Measurements from ENCODE around the gene POLR2L. TPM values are rescaled to one million over a fixed set of nuclear protein-coding genes. Genes with fewer than 3 reads are reported as not detected.
A peak's percentile ranks its signal among the peaks of the same experiment; 100 is the strongest.

POLR2L gene
- total and polyA plus RNA-seq, 2 experiments from 2014 or later, result 113 to 804 TPM

- Histone ChIP-seq H3K27ac (no peak within 1 kb of the TSS), H3K36me3 (ENCODE audit: low read depth) (peaks cover 3% of the 10 kb centered on the region; the same call in 1 of the 2 replicates), H4K20me1 (ENCODE audit: insufficient read depth) (no peaks in the 10 kb centered on the region), H3K4me3 (peak within 1 kb of the TSS; percentile 45; the same call in 1 of the 2 replicates), H3F3A (ENCODE audit: insufficient read depth) (no peaks in the 10 kb centered on the region), H3K79me2 (ENCODE audit: insufficient read depth) (peaks cover 5% of the 10 kb centered on the region; the same call in 1 of the 2 replicates), H2AFZ (no peak within 1 kb of the TSS), H3K27me3 (replicated peaks; ENCODE audit: insufficient read depth) (peaks cover 7% of the 10 kb centered on the region; the same call in 1 of the 2 replicates), H3K4me2 (ENCODE audit: unreplicated experiment) (peak within 1 kb of the TSS; percentile 40), H3K9me3 (ENCODE audit: low read depth) (no peaks in the 10 kb centered on the region), H3K9me2 (ENCODE audit: insufficient read depth) (no peaks in the 10 kb centered on the region), H3K4me1 (ENCODE audit: insufficient read depth) (peaks cover 9% of the 10 kb centered on the region; the same call in 1 of the 2 replicates), H3K9ac (no peak within 1 kb of the TSS)
- no peak for DNase-seq
- in situ Hi-C loops (cut with MboI), result no loop called here
- TF ChIP-seq EZH2 (IDR thresholded peaks at IDR 0.05; ENCODE audit: insufficient read depth, poor library complexity, severe bottlenecking), result no peak
- TF ChIP-seq EZH2phosphoT487 (IDR thresholded peaks at IDR 0.05; ENCODE audit: insufficient read depth, low read depth), result no peak
- 85 to 100% methylated on average over 1 to 5 of the region's 5 CpGs for WGBS, 2 experiments (ENCODE audit: low coverage in 1 of 2, low lambda C conversion rate in 2 of 2, missing lambda C conversion rate in 2 of 2)
Observed at GRCh38 chr11:827897-828192, 14.5 kb downstream of the POLR2L start, which contains the start of gene CRACR2B. TSS of gene CRACR2B (plus strand) at chr11:827919. CDS start at chr11:828608, 689 bp downstream.

- TF ChIP-seq EZH2 (IDR thresholded peaks at IDR 0.05; ENCODE audit: insufficient read depth, poor library complexity, severe bottlenecking) (no peak), EZH2phosphoT487 (IDR thresholded peaks at IDR 0.05; ENCODE audit: insufficient read depth, low read depth) (no peak)
- H3K9ac ChIP-seq, result no peak overlapping the region
- peaks cover 7% of the 10 kb centered on the region; the same call in 1 of the 2 replicates for H3K27me3 ChIP-seq (replicated peaks; ENCODE audit: insufficient read depth)
- H3F3A ChIP-seq (ENCODE audit: insufficient read depth), result no peaks in the 10 kb centered on the region
- no peak overlapping the region for H2AFZ ChIP-seq
- peaks cover 8% of the 10 kb centered on the region; the same call in 1 of the 2 replicates for H3K4me1 ChIP-seq (ENCODE audit: insufficient read depth)
- peak overlapping the region; percentile 45; the same call in 1 of the 2 replicates for H3K4me3 ChIP-seq
- H4K20me1 ChIP-seq (ENCODE audit: insufficient read depth), result no peaks in the 10 kb centered on the region
- H3K9me3 ChIP-seq (ENCODE audit: low read depth), result no peaks in the 10 kb centered on the region
- H3K27ac ChIP-seq, result no peak overlapping the region
- peaks cover 11% of the 10 kb centered on the region for H3K79me2 ChIP-seq (ENCODE audit: insufficient read depth)
- H3K4me2 ChIP-seq (ENCODE audit: unreplicated experiment), result peak overlapping the region; percentile 40
- no peak for DNase-seq
- H3K9me2 ChIP-seq (ENCODE audit: insufficient read depth), result no peaks in the 10 kb centered on the region
- in situ Hi-C loops (cut with MboI), result no loop called here
- peaks cover 3% of the 10 kb centered on the region; the same call in 1 of the 2 replicates for H3K36me3 ChIP-seq (ENCODE audit: low read depth)
- 16 to 18% methylated on average over 32 to 50 of the region's 66 CpGs for WGBS, 2 experiments (ENCODE audit: low coverage in 1 of 2, low lambda C conversion rate in 2 of 2, missing lambda C conversion rate in 2 of 2)
Observed at GRCh38 chr11:827146-827896, 15.0 kb downstream of the POLR2L start.

- in situ Hi-C loops (cut with MboI), result no loop called here
- H3F3A ChIP-seq (ENCODE audit: insufficient read depth), result no peaks in the 10 kb centered on the region
- TF ChIP-seq EZH2 (IDR thresholded peaks at IDR 0.05; ENCODE audit: insufficient read depth, poor library complexity, severe bottlenecking) (no peak), EZH2phosphoT487 (IDR thresholded peaks at IDR 0.05; ENCODE audit: insufficient read depth, low read depth) (no peak)
- peak overlapping the region; percentile 45; the same call in 1 of the 2 replicates for H3K4me3 ChIP-seq
- H3K9me2 ChIP-seq (ENCODE audit: insufficient read depth), result no peaks in the 10 kb centered on the region
- H4K20me1 ChIP-seq (ENCODE audit: insufficient read depth), result no peaks in the 10 kb centered on the region
- H3K9ac ChIP-seq, result no peak overlapping the region
- peaks cover 4% of the 10 kb centered on the region for H3K4me1 ChIP-seq (ENCODE audit: insufficient read depth)
- 12% methylated on average over 12 to 22 of the region's 22 CpGs for WGBS, 2 experiments (ENCODE audit: low coverage in 1 of 2, low lambda C conversion rate in 2 of 2, missing lambda C conversion rate in 2 of 2)
- H3K4me2 ChIP-seq (ENCODE audit: unreplicated experiment), result peak overlapping the region; percentile 40
- H3K27me3 ChIP-seq (replicated peaks; ENCODE audit: insufficient read depth), result peaks cover 7% of the 10 kb centered on the region; the same call in 1 of the 2 replicates
- no peak for DNase-seq
- no peak overlapping the region for H3K27ac ChIP-seq
- H3K9me3 ChIP-seq (ENCODE audit: low read depth), result no peaks in the 10 kb centered on the region
- peaks cover 3% of the 10 kb centered on the region; the same call in 1 of the 2 replicates for H3K36me3 ChIP-seq (ENCODE audit: low read depth)
- H3K79me2 ChIP-seq (ENCODE audit: insufficient read depth), result peaks cover 16% of the 10 kb centered on the region
- H2AFZ ChIP-seq, result no peak overlapping the region
Observed at GRCh38 chr11:826836-827145, 15.5 kb downstream of the POLR2L start.

- WGBS, 2 experiments (ENCODE audit: low coverage in 1 of 2, low lambda C conversion rate in 2 of 2, missing lambda C conversion rate in 2 of 2), result 73 to 77% methylated on average over 8 to 9 of the region's 9 CpGs
- H3K9ac ChIP-seq, result no peak overlapping the region
- H3K4me3 ChIP-seq, result no peak overlapping the region
- H3K4me2 ChIP-seq (ENCODE audit: unreplicated experiment), result no peak overlapping the region
- peaks cover 3% of the 10 kb centered on the region; the same call in 1 of the 2 replicates for H3K36me3 ChIP-seq (ENCODE audit: low read depth)
- TF ChIP-seq EZH2phosphoT487 (IDR thresholded peaks at IDR 0.05; ENCODE audit: insufficient read depth, low read depth) (no peak), EZH2 (IDR thresholded peaks at IDR 0.05; ENCODE audit: insufficient read depth, poor library complexity, severe bottlenecking) (no peak)
- no peaks in the 10 kb centered on the region for H3K9me2 ChIP-seq (ENCODE audit: insufficient read depth)
- H3K9me3 ChIP-seq (ENCODE audit: low read depth), result no peaks in the 10 kb centered on the region
- H3F3A ChIP-seq (ENCODE audit: insufficient read depth), result no peaks in the 10 kb centered on the region
- DNase-seq, result no peak
- H3K4me1 ChIP-seq (ENCODE audit: insufficient read depth), result peaks cover 7% of the 10 kb centered on the region
- H3K27ac ChIP-seq, result no peak overlapping the region
- H2AFZ ChIP-seq, result no peak overlapping the region
- H3K27me3 ChIP-seq (replicated peaks; ENCODE audit: insufficient read depth), result peaks cover 7% of the 10 kb centered on the region; the same call in 1 of the 2 replicates
- H4K20me1 ChIP-seq (ENCODE audit: insufficient read depth), result no peaks in the 10 kb centered on the region
- peaks cover 22% of the 10 kb centered on the region for H3K79me2 ChIP-seq (ENCODE audit: insufficient read depth)
- in situ Hi-C loops (cut with MboI), result no loop called here
Observed at GRCh38 chr11:826227-826621, 16.1 kb downstream of the POLR2L start.

All from GM23248 (cell line).